ENCODE measurements around the gene GSS.
A peak's percentile ranks its signal among the peaks of the same experiment; 100 is the strongest.

GSS gene

GRCh38 chr20:34997774-34998173 lies 42.2 kb upstream of the GSS start:
- Mint-ChIP-seq H3K27me3 (no peaks in the 10 kb centered on the region), H3K4me1 (peaks cover 5 to 6% of the 10 kb centered on the region in 2 donors), H3K4me3 (no peak overlapping the region), H3K36me3 (peaks cover 64 to 82% of the 10 kb centered on the region in 2 donors), H3K27ac (peak overlapping the region; percentile 44), H3K9me3 (no peaks in the 10 kb centered on the region)
- ATAC-seq (replicated peaks), result no peak
- DNase-seq, result no peak

GRCh38 chr20:34997131-34997561 lies 41.5 kb upstream of the GSS start:
- peaks cover 64 to 79% of the 10 kb centered on the region in 2 donors for H3K36me3 Mint-ChIP-seq
- peaks cover 5 to 6% of the 10 kb centered on the region in 2 donors for H3K4me1 Mint-ChIP-seq
- DNase-seq (no peak), ATAC-seq (replicated peaks) (no peak)
- no peaks in the 10 kb centered on the region for H3K27me3 Mint-ChIP-seq
- no peaks in the 10 kb centered on the region for H3K9me3 Mint-ChIP-seq
- H3K4me3 Mint-ChIP-seq, result no peak overlapping the region
- H3K27ac Mint-ChIP-seq, result peak overlapping the region; percentile 84

GRCh38 chr20:34996243-34997028 lies 40.8 kb upstream of the GSS start:
- Mint-ChIP-seq H3K4me1 (peaks cover 5 to 6% of the 10 kb centered on the region in 2 donors), H3K9me3 (no peaks in the 10 kb centered on the region), H3K27ac (peak overlapping the region; percentile 38), H3K36me3 (peaks cover 63 to 75% of the 10 kb centered on the region in 2 donors), H3K4me3 (no peak overlapping the region), H3K27me3 (no peaks in the 10 kb centered on the region)
- no peak for ATAC-seq (replicated peaks)
- DNase-seq, result no peak

DNA sequence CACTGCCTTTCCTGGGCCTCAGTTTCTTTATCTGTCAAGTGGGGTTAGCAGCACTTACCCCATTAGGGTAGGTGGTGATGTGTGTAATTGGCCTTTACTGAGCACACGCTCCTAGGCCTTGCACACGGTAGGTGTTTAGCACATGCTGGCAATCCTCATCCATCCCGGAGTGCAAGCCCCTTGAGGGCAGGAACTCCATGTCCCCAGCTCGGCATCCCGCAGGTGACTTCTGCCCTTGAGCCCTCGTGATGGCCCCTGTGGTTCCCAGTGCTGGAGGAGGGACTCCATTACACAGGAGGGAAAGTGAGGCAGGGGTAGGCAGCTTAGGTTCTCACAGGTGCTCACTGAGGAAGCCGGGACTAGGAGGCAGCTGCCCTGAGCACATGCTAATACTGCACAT lies 40.1 kb upstream of the GSS start:
- DNase-seq, result no peak
- Mint-ChIP-seq H3K4me3 (no peak overlapping the region), H3K27ac (no peak overlapping the region), H3K36me3 (peaks cover 56 to 74% of the 10 kb centered on the region in 2 donors), H3K9me3 (no peaks in the 10 kb centered on the region), H3K27me3 (no peaks in the 10 kb centered on the region), H3K4me1 (peaks cover 4 to 6% of the 10 kb centered on the region in 2 donors)
- ATAC-seq (replicated peaks), result no peak

GRCh38 chr20:34995192-34995591 lies 39.6 kb upstream of the GSS start:
- Mint-ChIP-seq H3K9me3 (no peaks in the 10 kb centered on the region), H3K36me3 (peaks cover 52 to 69% of the 10 kb centered on the region in 2 donors), H3K4me1 (peaks cover under 1 to 6% of the 10 kb centered on the region in 2 donors), H3K27me3 (no peaks in the 10 kb centered on the region), H3K27ac (no peak overlapping the region), H3K4me3 (no peak overlapping the region)
- ATAC-seq (replicated peaks) (no peak), DNase-seq (no peak)

GRCh38 chr20:34994509-34995131 lies 39.0 kb upstream of the GSS start:
- Mint-ChIP-seq H3K27ac (no peak overlapping the region), H3K4me3 (no peak overlapping the region), H3K9me3 (no peaks in the 10 kb centered on the region), H3K27me3 (no peaks in the 10 kb centered on the region), H3K36me3 (peaks cover 47 to 65% of the 10 kb centered on the region in 2 donors), H3K4me1 (peaks cover 0 to 6% of the 10 kb centered on the region in 2 donors)
- DNase-seq, result no peak
- no peak for ATAC-seq (replicated peaks)

- Mint-ChIP-seq H3K27ac (peak overlapping the region; percentile 47), H3K4me1 (peaks cover 0 to 6% of the 10 kb centered on the region in 2 donors), H3K9me3 (no peaks in the 10 kb centered on the region), H3K27me3 (no peaks in the 10 kb centered on the region), H3K4me3 (peak overlapping the region in 1 of 2 donors; percentile 38), H3K36me3 (peaks cover 44 to 59% of the 10 kb centered on the region in 2 donors)
- DNase-seq (no peak), ATAC-seq (replicated peaks) (no peak)
These were observed 38.4 kb upstream of the GSS start for GRCh38 chr20:34993941-34994508.

DNA sequence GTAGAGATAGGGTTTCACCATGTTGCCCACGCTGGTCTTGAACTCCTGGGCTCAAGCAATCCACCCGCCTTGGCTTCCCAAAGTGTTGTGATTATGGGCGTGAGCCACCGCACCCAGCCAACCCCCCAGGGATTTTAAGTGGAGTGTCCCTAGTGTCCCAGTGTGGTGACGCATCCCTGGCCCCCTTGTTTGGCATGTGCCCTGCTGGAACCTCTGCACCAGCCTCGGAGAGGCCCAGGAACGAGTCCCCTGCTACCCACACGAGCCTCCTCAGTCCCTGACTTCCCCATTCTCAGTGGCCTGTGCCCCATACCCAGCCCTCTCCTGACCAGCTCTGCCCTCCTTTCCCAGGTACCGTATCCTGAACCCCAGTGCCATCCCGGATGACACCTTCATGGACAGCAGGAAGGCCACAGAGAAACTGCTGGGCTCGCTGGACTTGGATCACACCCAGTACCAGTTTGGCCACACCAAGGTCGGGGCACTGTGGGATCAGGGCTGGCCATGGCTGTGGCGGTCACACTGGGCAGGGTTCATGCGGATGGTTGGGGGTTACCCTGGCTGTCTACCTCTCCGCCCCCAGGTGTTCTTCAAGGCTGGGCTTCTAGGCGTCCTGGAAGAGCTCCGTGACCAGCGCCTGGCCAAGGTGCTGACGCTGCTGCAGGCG lies 37.3 kb upstream of the GSS start:
- H3K4me3 Mint-ChIP-seq, result no peak overlapping the region
- DNase-seq, result no peak
- no peak for ATAC-seq (replicated peaks)
- H3K27me3 Mint-ChIP-seq, result no peaks in the 10 kb centered on the region
- peaks cover 38 to 48% of the 10 kb centered on the region in 2 donors for H3K36me3 Mint-ChIP-seq
- H3K27ac Mint-ChIP-seq, result no peak overlapping the region
- H3K4me1 Mint-ChIP-seq, result peaks cover 3 to 6% of the 10 kb centered on the region in 2 donors
- no peaks in the 10 kb centered on the region for H3K9me3 Mint-ChIP-seq

DNA sequence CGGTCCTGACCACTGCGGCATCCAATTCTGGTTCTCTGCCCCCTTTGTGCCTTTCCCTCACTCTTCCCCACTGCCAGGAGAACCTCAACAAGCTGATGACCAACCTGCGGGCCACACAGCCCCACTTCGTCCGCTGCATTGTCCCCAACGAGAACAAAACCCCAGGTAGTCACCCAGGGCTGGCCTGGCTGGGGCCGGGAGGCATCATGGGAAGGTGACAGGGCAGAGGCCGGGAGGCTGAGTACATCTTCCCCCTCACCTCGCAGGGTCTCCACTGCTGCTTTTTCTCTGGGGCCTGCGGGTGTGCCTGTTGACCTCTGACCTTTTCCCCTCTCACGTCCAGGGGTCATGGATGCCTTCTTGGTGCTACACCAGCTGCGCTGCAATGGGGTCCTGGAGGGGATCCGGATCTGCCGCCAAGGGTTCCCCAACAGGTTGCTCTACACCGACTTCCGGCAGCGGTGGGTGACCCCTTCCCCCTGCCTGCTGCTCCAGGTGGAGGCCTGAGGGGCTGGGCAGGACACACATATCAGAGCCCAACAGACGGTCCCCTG lies 35.1 kb upstream of the GSS start:
- peaks cover 23 to 29% of the 10 kb centered on the region in 2 donors for H3K36me3 Mint-ChIP-seq
- no peaks in the 10 kb centered on the region for H3K9me3 Mint-ChIP-seq
- H3K4me3 Mint-ChIP-seq, result no peak overlapping the region
- DNase-seq, result no peak
- peak overlapping the region; percentile 26 for H3K27ac Mint-ChIP-seq
- peaks cover 0 to 3% of the 10 kb centered on the region in 2 donors for H3K4me1 Mint-ChIP-seq
- ATAC-seq (replicated peaks), result no peak
- H3K27me3 Mint-ChIP-seq, result peaks cover 0 to 3% of the 10 kb centered on the region in 2 donors

DNA sequence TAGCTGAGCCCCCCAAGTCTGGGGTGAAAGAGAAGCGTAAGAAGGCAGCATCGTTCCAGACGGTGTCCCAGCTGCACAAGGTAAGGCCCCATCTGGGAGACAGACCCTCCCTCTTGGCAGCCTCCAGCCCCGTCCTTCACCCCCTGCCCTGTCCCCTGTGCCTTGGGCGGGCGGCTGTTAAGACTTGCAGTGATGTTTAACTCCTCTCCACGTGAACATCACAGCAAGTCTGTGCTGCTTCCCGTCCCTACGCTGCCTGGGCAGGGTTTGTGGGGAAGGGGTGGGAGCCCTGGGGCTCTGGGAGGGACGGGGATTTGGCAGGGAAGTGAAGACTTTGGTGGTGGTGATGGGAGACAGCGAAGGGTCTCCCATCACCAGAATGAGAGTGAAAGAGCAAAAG lies 34.6 kb upstream of the GSS start:
- H3K27me3 Mint-ChIP-seq, result peaks cover 0 to 8% of the 10 kb centered on the region in 2 donors

GRCh38 chr20:34989670-34990069 lies 34.1 kb upstream of the GSS start:
- ATAC-seq (replicated peaks), result no peak
- Mint-ChIP-seq H3K4me1 (peaks cover 0 to 3% of the 10 kb centered on the region in 2 donors), H3K36me3 (peaks cover 20 to 22% of the 10 kb centered on the region in 2 donors), H3K27me3 (peaks cover 0 to 12% of the 10 kb centered on the region in 2 donors), H3K9me3 (no peaks in the 10 kb centered on the region), H3K27ac (no peak overlapping the region), H3K4me3 (no peak overlapping the region)
- DNase-seq, result no peak

More for the DNA sequence above, 34.6 kb upstream of the GSS start:
- Mint-ChIP-seq H3K27ac (no peak overlapping the region), H3K4me1 (peaks cover 0 to 3% of the 10 kb centered on the region in 2 donors), H3K9me3 (no peaks in the 10 kb centered on the region), H3K4me3 (no peak overlapping the region), H3K36me3 (peaks cover 21 to 26% of the 10 kb centered on the region in 2 donors)
- DNase-seq (no peak), ATAC-seq (replicated peaks) (no peak)

- Mint-ChIP-seq H3K4me3 (no peak overlapping the region), H3K27me3 (peaks cover under 1 to 15% of the 10 kb centered on the region in 2 donors), H3K9me3 (no peaks in the 10 kb centered on the region), H3K4me1 (peaks cover 0 to 3% of the 10 kb centered on the region in 2 donors), H3K27ac (no peak overlapping the region), H3K36me3 (peaks cover 15 to 19% of the 10 kb centered on the region in 2 donors)
- ATAC-seq (replicated peaks) (no peak), DNase-seq (no peak)
These were observed 33.5 kb upstream of the GSS start for GRCh38 chr20:34989118-34989517.

DNA sequence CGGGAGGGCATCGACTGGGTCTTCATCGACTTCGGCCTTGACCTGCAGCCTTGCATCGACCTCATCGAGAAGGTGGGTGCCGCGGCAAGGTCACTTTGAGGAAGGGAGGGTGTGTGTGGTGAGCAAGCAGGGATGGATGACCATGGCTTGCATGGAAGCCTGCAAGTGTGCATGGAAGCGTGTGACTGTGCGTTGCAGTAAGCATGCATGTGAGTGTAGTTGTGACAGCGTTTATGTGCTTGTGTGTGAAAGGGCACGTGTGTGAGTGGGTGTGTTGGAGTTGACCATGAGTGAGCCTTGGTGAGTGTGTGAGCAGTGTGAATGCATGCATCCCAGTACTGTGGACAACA lies 32.6 kb upstream of the GSS start:
- no peak overlapping the region for H3K27ac Mint-ChIP-seq
- no peak for ATAC-seq (replicated peaks)
- H3K27me3 Mint-ChIP-seq, result peaks cover 10 to 24% of the 10 kb centered on the region in 2 donors
- peaks cover 5 to 10% of the 10 kb centered on the region in 2 donors for H3K36me3 Mint-ChIP-seq
- no peaks in the 10 kb centered on the region for H3K9me3 Mint-ChIP-seq
- H3K4me1 Mint-ChIP-seq, result peaks cover 0 to 3% of the 10 kb centered on the region in 2 donors
- no peak for DNase-seq
- H3K4me3 Mint-ChIP-seq, result no peak overlapping the region

All from stimulated activated naive B cell treated with anti-CD40 and anti-IgM and Interleukin-4, amounts not matched to agents 10 μg/mL and 1 μg/mL and 100 μg/mL, for 72 hours (primary cell).